ENCODE data around the gene CPS1.

CPS1 gene

DNA sequence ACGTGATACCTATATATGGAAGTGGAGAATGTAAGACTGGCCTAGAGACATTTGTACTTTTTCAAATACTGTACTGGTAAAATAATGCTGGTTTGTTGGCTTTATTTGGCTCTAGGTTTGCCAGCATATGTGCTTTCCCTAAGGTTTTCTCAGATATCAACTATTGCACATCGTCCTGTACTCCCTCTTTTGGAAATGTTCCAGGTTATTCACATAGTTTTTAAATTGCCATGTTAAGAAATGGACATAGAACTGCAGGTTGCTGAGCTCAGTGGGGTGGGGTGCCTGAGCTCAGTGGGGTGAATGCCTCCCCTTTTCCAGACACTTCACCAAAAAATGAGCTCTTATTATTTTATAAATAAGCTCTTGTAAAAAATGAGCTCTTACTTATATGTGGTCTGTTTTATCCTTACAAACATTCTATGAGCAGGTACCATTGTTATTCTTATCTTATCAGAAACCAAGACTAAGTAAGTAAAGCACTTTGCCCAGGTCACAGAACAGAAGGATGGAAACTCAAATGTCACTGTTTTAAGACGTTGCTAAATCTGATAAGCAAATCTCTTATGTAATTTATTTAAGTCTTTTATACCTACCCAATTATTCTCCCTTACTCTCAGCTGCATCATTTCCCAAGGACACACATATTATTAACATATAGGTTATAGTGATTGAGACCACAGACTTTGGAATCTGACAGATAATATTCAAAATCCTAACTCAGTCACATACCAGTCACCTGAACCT is 99.0 kb downstream of the CPS1 start:
- Mint-ChIP-seq H3K4me3 (no peak overlapping the region), H3K36me3 (no peaks in the 10 kb centered on the region), H3K9me3 (peaks cover 2% of the 10 kb centered on the region), H3K27me3 (no peaks in the 10 kb centered on the region), H3K27ac (no peak overlapping the region), H3K4me1 (no peaks in the 10 kb centered on the region)
- no peak for DNase-seq
- CTCF ChIA-PET = no interaction called here

DNA sequence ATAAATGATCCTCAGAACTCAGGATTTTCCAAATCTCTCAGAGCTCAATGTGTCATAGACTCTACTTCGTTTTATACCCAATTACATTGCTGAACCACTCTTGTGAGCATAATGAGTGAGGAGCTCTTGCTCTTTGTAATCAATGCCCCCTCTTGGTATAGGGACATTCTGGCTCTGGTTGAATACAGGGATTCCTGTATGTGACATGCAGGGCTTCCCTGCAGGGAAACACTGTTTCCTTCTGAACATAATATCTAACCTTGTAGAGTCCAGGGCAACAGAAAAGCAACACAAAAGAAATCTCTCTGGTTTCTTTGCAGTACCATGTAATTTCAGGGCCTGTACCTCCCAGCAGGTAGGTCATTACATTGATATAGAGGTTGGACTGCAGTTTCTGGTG is 101.5 kb downstream of the CPS1 start:
- CTCF ChIA-PET = no interaction called here

DNA sequence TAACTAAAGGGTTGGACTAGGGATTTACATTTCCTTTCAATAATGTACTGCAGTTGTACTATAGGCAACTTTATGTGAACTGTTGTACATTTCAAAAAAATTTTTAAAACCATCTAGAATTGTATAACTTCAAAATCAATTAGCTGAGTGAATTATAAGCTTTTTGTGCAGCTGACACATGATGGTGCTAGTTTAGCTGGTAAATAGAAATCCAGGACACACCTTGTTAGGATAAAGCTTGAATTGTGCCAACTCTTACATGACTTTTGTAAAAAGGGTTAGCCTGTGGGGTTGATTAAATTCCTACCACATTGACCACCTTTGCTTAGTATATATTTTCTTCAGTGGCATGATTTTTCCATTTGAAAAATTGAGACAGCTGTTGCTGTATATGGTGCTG is 104.4 kb downstream of the CPS1 start:
- no peak overlapping the region for H3K4me3 Mint-ChIP-seq
- H3K9me3 Mint-ChIP-seq = peaks cover 2% of the 10 kb centered on the region
- no peaks in the 10 kb centered on the region for H3K36me3 Mint-ChIP-seq
- no peaks in the 10 kb centered on the region for H3K4me1 Mint-ChIP-seq
- no peak for DNase-seq
- CTCF ChIA-PET = no interaction called here
- H3K27me3 Mint-ChIP-seq = no peaks in the 10 kb centered on the region
- no peak overlapping the region for H3K27ac Mint-ChIP-seq

More for the DNA sequence above, 101.5 kb downstream of the CPS1 start:
- Mint-ChIP-seq H3K9me3 (peaks cover 2% of the 10 kb centered on the region), H3K4me1 (no peaks in the 10 kb centered on the region), H3K36me3 (no peaks in the 10 kb centered on the region), H3K4me3 (no peak overlapping the region), H3K27ac (no peak overlapping the region), H3K27me3 (no peaks in the 10 kb centered on the region)
- no peak for DNase-seq

DNA sequence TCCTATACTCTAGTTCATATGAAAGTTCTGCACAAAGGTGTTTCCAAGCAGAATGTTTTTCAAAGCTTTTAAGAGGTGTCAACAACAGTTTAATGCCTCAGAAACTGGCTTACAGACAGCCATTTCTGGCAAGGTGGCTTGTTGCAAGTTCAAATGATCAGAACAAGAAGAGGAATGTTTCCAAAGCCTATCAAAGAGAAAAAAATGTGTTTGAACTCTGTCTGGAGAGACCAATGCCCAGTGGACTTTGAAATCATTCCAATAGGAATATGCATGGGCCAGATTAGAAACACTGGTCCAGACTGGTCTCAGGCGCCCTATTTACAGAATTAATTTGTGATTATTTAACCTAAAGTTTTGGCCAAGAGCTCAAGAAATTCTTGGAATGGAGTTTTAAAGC is 106.2 kb downstream of the CPS1 start:
- no peak for DNase-seq
- no peaks in the 10 kb centered on the region for H3K4me1 Mint-ChIP-seq
- no peak overlapping the region for H3K4me3 Mint-ChIP-seq
- H3K27me3 Mint-ChIP-seq = no peaks in the 10 kb centered on the region
- no peaks in the 10 kb centered on the region for H3K36me3 Mint-ChIP-seq
- CTCF ChIA-PET = no interaction called here
- peaks cover 2% of the 10 kb centered on the region for H3K9me3 Mint-ChIP-seq
- H3K27ac Mint-ChIP-seq = no peak overlapping the region

DNA sequence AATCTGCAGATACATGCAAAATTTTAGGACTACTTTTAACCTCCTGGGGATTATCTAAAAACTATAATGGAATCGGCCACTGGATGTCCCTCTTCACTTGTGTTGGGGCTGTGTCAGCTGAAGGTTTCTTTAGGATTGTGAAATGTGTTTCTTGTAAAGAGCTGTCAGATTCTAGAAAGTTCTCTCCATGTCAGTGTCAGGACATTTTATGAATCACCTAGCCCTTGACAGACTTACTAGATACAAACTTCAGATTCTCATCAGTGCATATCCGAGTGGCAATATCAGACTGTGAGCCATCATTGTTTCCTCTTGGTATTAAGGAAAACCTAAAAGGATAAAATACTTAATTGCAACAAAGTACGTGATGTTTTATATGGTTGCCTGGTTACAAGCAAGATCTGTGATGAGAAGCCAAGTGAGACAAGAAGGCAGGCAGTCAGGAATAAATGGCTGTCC is 107.3 kb downstream of the CPS1 start:
- CTCF ChIA-PET = interaction anchor here (0.9 kb wide), 1 partner anchor 10 kb away, joined by 6 read pairs; no protein-coding TSS in a partner anchor
- no peak for DNase-seq

DNA sequence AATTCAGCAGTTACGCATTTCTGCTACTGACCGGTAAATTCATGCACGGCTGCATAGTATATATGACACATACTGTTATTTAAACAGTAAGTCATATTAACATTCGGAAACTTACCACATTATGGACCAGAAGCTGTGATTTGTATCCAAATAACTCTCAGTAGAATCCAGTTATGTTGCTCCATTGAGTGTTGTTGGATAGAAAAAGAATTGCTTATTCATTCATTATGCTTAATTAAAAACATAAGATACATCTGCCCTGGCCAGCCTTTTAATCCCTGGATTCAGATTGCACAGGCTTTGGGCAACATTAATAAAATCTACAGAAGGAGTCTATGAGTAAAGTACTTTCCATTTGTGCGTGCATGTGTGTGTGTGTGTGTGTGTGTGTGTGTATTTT is 111.3 kb downstream of the CPS1 start:
- DNase-seq = no peak
- CTCF ChIA-PET = no interaction called here
- H3K36me3 Mint-ChIP-seq = no peaks in the 10 kb centered on the region
- H3K4me3 Mint-ChIP-seq = no peak overlapping the region
- no peaks in the 10 kb centered on the region for H3K9me3 Mint-ChIP-seq
- H3K27ac Mint-ChIP-seq = no peak overlapping the region
- no peaks in the 10 kb centered on the region for H3K27me3 Mint-ChIP-seq
- H3K4me1 Mint-ChIP-seq = no peaks in the 10 kb centered on the region

More for the DNA sequence above, 107.3 kb downstream of the CPS1 start:
- Mint-ChIP-seq H3K27ac (no peak overlapping the region), H3K4me3 (no peak overlapping the region), H3K9me3 (peaks cover 2% of the 10 kb centered on the region), H3K36me3 (no peaks in the 10 kb centered on the region), H3K27me3 (no peaks in the 10 kb centered on the region), H3K4me1 (no peaks in the 10 kb centered on the region)

DNA sequence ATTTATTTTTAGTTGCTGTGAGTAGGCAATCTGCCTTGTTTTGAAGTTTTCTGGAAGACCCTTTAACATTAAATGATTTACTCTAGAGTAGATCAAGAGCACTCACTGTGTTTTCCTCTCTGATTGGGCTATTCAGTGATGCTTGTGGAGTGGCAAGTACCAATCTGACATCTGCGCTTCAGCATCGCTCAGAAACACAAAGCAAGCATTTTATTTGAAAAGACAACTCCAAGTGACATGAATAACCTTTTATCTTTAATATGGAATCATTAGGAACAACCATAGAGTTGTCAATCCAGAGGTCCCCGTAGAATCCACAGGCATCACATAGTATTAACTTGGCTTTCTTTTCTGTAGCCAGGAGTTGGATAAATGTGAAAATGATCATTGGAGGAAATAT is 114.7 kb downstream of the CPS1 start:
- H3K9me3 Mint-ChIP-seq = no peaks in the 10 kb centered on the region
- no peak for DNase-seq
- CTCF ChIA-PET = no interaction called here
- H3K27ac Mint-ChIP-seq = no peak overlapping the region
- no peaks in the 10 kb centered on the region for H3K27me3 Mint-ChIP-seq
- H3K36me3 Mint-ChIP-seq = no peaks in the 10 kb centered on the region
- H3K4me3 Mint-ChIP-seq = no peak overlapping the region
- H3K4me1 Mint-ChIP-seq = no peaks in the 10 kb centered on the region

DNA sequence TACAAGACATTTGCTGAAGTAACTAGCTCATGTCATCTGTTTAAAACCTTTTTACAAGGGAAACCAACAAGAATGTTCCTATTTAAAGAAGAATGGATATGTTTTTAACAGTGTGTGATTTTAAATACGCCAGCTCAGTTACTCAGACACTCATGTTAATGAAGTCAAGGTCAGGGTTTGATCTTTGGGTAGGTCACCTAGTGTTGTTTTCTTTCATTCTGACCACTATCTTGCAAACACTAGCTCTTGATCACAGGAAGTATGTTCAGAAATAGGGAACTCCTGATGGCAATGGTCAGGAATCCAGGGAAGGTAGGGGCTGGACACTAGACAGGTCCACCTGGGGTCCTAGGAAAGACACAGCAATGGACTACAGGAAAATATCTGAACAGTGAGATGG is 116.7 kb downstream of the CPS1 start:
- no peak overlapping the region for H3K27ac Mint-ChIP-seq

DNA sequence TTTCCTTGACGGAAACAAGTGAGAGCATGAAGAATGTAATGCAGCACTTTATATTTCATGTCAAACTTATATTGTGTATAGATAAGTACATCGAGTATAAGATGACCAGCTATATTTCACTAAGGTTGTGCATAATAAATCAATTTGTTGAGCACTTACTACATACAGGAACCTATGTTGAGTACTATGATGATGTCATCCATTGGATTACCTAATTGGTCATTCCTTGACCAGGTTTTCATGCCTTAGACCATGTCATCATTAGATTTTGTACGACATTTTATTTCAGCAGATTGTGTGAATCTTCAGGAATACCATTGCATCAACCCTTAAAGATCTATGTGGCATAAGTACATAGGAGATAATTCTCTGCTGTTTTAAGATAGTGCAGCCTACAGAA is 119.7 kb downstream of the CPS1 start:
- no peak for DNase-seq
- CTCF ChIA-PET = no interaction called here
- no peaks in the 10 kb centered on the region for H3K4me1 Mint-ChIP-seq

More for the DNA sequence above, 116.7 kb downstream of the CPS1 start:
- DNase-seq = no peak
- no peaks in the 10 kb centered on the region for H3K4me1 Mint-ChIP-seq
- H3K9me3 Mint-ChIP-seq = no peaks in the 10 kb centered on the region
- CTCF ChIA-PET = no interaction called here
- H3K36me3 Mint-ChIP-seq = no peaks in the 10 kb centered on the region
- H3K4me3 Mint-ChIP-seq = no peak overlapping the region
- H3K27me3 Mint-ChIP-seq = no peaks in the 10 kb centered on the region

DNA sequence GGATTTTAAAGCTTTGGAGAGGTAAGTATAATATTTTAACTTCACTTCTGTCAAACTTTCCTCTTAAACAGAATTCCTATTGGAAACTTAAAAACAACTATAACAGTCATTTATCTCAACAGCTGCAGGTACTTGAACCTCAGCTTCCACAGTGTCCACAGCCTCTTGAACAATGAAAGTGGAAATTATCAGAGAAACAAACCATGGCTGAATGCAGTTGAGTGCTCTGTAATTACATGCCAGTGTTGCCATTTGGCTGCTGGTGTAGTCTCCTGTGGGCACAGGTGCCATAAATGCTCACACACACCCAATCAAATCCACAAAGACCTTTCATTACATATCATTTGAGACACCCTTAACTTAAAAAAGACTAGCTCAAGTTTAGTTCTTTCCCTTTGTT is 125.1 kb downstream of the CPS1 start:
- no peaks in the 10 kb centered on the region for H3K9me3 Mint-ChIP-seq
- CTCF ChIA-PET = no interaction called here
- no peak for DNase-seq
- no peaks in the 10 kb centered on the region for H3K4me1 Mint-ChIP-seq
- no peaks in the 10 kb centered on the region for H3K36me3 Mint-ChIP-seq
- no peaks in the 10 kb centered on the region for H3K27me3 Mint-ChIP-seq
- H3K27ac Mint-ChIP-seq = no peak overlapping the region
- H3K4me3 Mint-ChIP-seq = no peak overlapping the region

More for the DNA sequence above, 119.7 kb downstream of the CPS1 start:
- Mint-ChIP-seq H3K4me3 (no peak overlapping the region), H3K27me3 (no peaks in the 10 kb centered on the region), H3K36me3 (no peaks in the 10 kb centered on the region), H3K9me3 (no peaks in the 10 kb centered on the region), H3K27ac (no peak overlapping the region)

DNA sequence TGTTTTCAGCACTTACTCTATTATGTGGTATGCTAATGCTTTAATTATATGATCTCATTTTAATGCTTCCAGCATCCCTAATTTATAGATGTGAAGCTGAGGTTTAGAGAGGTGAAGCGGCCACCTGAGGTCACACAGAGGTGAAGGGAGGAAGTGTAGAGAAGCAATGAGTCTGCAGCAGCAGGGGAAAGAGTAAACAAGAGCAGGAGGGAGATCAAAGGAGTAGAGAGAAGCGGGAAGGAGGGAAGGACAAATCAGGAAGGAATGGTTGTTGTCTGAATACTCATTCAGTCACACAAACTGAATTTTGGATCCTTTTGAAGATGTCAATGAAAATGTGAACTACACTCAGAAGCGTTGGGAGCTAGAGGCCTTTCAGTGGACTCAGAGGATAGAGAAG is 130.0 kb downstream of the CPS1 start:
- H3K27ac Mint-ChIP-seq = no peak overlapping the region
- H3K27me3 Mint-ChIP-seq = no peaks in the 10 kb centered on the region
- DNase-seq = no peak
- H3K4me3 Mint-ChIP-seq = no peak overlapping the region
- no peaks in the 10 kb centered on the region for H3K9me3 Mint-ChIP-seq
- no peaks in the 10 kb centered on the region for H3K36me3 Mint-ChIP-seq
- H3K4me1 Mint-ChIP-seq = no peaks in the 10 kb centered on the region
- CTCF ChIA-PET = no interaction called here

DNA sequence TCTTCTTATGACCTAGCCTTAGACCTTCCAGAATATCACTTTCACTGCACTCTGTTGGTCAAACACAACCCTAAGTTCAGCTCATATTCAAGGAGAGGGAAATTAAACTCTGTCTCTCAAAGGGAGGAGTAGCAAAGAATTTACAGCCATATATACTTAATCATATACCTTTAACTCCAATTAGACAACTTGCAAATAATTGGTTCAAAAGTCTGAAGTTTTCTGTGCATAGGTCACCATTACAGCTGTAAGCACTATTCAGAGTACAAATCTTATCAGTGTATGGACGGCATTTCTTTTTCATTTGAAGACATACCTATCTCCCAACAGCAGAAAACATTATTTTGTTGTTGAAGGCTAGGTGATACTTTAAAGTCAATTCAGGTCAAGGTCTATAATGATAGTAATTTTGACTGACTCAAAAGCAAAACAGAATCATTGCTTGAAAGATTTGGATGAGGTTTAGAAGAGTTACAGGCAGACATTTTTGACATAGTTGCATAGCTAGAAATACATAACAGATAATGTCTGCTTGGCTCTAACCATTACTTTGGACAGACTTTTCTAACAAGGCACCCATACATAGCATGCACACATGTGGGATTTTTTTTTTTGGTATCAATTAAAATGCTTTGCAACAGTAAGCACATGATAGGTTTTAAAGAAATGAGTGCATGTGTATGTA is 131.5 kb downstream of the CPS1 start:
- H3K9me3 Mint-ChIP-seq = no peaks in the 10 kb centered on the region
- no peaks in the 10 kb centered on the region for H3K36me3 Mint-ChIP-seq
- no peaks in the 10 kb centered on the region for H3K4me1 Mint-ChIP-seq
- no peaks in the 10 kb centered on the region for H3K27me3 Mint-ChIP-seq
- H3K4me3 Mint-ChIP-seq = no peak overlapping the region
- no peak for DNase-seq
- no peak overlapping the region for H3K27ac Mint-ChIP-seq
- CTCF ChIA-PET = no interaction called here

DNA sequence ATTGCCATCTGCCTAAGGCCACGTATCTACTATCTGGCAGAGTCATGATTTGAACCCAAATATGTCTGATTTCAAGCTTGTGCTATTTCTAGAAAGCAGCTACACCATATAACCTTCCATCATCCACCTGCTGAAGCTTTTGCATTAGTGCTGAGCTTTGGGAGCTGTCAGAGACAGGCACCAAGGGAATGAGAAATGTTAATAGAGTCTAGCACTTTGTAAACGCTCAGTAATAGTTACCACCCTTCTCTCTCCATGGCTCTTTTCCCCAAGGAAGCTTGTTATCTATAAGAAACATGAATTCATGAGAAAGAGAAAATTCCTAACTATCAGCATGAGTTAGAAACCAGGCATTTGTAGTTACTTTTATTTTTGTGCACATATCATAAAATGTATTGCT is 151.5 kb downstream of the CPS1 start:
- Mint-ChIP-seq H3K4me1 (no peaks in the 10 kb centered on the region), H3K9me3 (no peaks in the 10 kb centered on the region), H3K36me3 (no peaks in the 10 kb centered on the region), H3K4me3 (no peak overlapping the region), H3K27ac (no peak overlapping the region), H3K27me3 (no peaks in the 10 kb centered on the region)
- CTCF ChIA-PET = no interaction called here
- no peak for DNase-seq

DNA sequence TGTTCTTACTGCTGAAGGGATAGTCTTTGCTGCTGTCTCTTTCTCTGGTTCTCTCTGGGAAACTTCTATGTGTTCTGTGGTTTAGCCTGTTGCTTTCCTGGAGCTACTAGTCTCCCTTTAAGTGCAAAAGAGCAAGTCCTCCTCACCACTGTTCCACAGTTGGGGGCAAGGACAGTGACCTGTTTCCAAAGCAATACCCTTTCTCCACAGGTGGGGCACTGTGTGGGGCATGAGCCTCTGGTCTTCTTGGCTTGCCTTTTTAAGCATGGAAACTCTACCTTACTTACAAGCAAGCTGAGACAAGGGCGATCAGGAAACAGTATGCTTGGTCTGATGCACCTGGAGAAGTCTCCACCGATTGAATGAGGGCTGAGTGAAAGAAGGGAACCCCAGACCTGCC is 156.7 kb downstream of the CPS1 start:
- CTCF ChIA-PET = no interaction called here
- no peak overlapping the region for H3K27ac Mint-ChIP-seq
- DNase-seq = no peak
- no peaks in the 10 kb centered on the region for H3K27me3 Mint-ChIP-seq
- no peaks in the 10 kb centered on the region for H3K9me3 Mint-ChIP-seq
- no peak overlapping the region for H3K4me3 Mint-ChIP-seq
- H3K36me3 Mint-ChIP-seq = no peaks in the 10 kb centered on the region
- no peaks in the 10 kb centered on the region for H3K4me1 Mint-ChIP-seq

DNA sequence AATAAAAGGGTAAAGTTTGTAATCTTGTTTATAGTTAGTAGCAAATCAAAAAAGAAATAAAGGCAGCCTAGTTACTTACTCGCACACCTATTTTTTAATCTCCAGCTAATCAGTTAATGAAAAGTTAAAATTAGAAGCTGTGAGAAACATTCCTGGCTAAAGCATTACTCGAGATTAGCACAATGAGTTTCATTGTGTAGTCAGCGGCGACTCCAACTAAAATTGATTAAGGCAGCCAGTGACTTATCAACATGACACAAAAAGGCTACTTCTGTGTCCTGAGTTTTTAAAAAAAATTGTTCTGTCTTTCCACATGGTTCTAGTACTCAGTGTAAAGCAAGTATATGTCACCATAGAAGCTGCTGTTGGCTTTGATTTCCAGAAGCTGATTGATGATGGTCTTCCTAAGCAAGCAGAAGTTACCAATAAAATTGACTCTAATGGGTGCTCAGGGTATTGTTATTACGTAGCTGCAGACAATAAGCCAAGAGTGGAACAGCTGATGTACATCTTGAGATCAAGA is 159.2 kb downstream of the CPS1 start:
- no peak overlapping the region for H3K4me3 Mint-ChIP-seq
- no peaks in the 10 kb centered on the region for H3K9me3 Mint-ChIP-seq
- H3K27ac Mint-ChIP-seq = no peak overlapping the region
- H3K4me1 Mint-ChIP-seq = no peaks in the 10 kb centered on the region
- no peak for DNase-seq
- no peaks in the 10 kb centered on the region for H3K27me3 Mint-ChIP-seq
- CTCF ChIA-PET = no interaction called here
- no peaks in the 10 kb centered on the region for H3K36me3 Mint-ChIP-seq

Data from activated naive CD4-positive, alpha-beta T cell treated with anti-CD3 and anti-CD28 coated beads, Interleukin-2, amount 10 ng/mL, durations not matched to agents 7 days and 5 days (primary cell).